Glutamatergic neuron (in vitro differentiated cells): ENCODE measurements around the gene SLC16A5. TPM values are rescaled to one million over a fixed set of nuclear protein-coding genes. Genes with fewer than 3 reads are reported as not detected.
A peak's percentile ranks its signal among the peaks of the same experiment; 100 is the strongest.
"Not testable (repeated sequence)": the region's sequence is repeated elsewhere in the genome, so short reads cannot be mapped to it uniquely, and the experiment has no call there.

ENCODE experiments used
- DNase-seq: peaks from one replicate; pipeline ENCODE4 v3.0.0; 2022
- H3K27ac Mint-ChIP-seq: one replicate; pipeline ENCODE4 v1.8.0; 2020; ENCODE audit warnings: mild to moderate bottlenecking, mixed read lengths, inconsistent platforms; ENCODE audit not compliant: unreplicated experiment
- H3K27me3 Mint-ChIP-seq: one replicate; pipeline ENCODE4 v1.8.0; 2020; ENCODE audit warnings: mild to moderate bottlenecking, moderate library complexity, mixed read lengths, inconsistent platforms; ENCODE audit not compliant: unreplicated experiment
- H3K36me3 Mint-ChIP-seq: one replicate; pipeline ENCODE4 v1.8.0; 2020; ENCODE audit warnings: mild to moderate bottlenecking, mixed read lengths, inconsistent platforms; ENCODE audit not compliant: unreplicated experiment
- H3K4me1 Mint-ChIP-seq: one replicate; pipeline ENCODE4 v1.8.0; 2020; ENCODE audit warnings: mild to moderate bottlenecking, low read depth, mixed read lengths, inconsistent platforms; ENCODE audit not compliant: unreplicated experiment
- H3K4me3 Mint-ChIP-seq: one replicate; pipeline ENCODE4 v1.8.0; 2020; ENCODE audit warnings: mild to moderate bottlenecking, mixed read lengths, inconsistent platforms; ENCODE audit not compliant: unreplicated experiment
- H3K9me3 Mint-ChIP-seq: one replicate; pipeline ENCODE4 v1.8.0; 2020; ENCODE audit warnings: mild to moderate bottlenecking, moderate library complexity, mixed read lengths, inconsistent platforms; ENCODE audit not compliant: unreplicated experiment
- long read RNA-seq: library from polyadenylated mRNA; unstranded; transcript quantifications from one replicate; pipeline ENCODE4 v2.0.0, GENCODE V29; 2020; ENCODE audit not compliant: unreplicated experiment
- total RNA-seq: library from RNA; stranded (reverse); fragmentation: NEBNext Ultra II Directional; extraction: Animal tissue kit (Norgen Biotek cat#: 25700); gene quantifications from one replicate; pipeline ENCODE4 v1.2.1, GENCODE V29; 2021; ENCODE audit not compliant: unreplicated experiment
- TF ChIP-seq, protein P1 (sequence below): fragments of 200-600 bp; sonication (generic); IDR thresholded peaks from one replicate; pipeline ENCODE4 v1.5.0; 2021; ENCODE audit not compliant: partially characterized antibody, unreplicated experiment

The SLC16A5 gene, protein sequence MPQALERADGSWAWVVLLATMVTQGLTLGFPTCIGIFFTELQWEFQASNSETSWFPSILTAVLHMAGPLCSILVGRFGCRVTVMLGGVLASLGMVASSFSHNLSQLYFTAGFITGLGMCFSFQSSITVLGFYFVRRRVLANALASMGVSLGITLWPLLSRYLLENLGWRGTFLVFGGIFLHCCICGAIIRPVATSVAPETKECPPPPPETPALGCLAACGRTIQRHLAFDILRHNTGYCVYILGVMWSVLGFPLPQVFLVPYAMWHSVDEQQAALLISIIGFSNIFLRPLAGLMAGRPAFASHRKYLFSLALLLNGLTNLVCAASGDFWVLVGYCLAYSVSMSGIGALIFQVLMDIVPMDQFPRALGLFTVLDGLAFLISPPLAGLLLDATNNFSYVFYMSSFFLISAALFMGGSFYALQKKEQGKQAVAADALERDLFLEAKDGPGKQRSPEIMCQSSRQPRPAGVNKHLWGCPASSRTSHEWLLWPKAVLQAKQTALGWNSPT
- 1.1 TPM for total RNA-seq
- long read RNA-seq: 0 reads

DNA sequence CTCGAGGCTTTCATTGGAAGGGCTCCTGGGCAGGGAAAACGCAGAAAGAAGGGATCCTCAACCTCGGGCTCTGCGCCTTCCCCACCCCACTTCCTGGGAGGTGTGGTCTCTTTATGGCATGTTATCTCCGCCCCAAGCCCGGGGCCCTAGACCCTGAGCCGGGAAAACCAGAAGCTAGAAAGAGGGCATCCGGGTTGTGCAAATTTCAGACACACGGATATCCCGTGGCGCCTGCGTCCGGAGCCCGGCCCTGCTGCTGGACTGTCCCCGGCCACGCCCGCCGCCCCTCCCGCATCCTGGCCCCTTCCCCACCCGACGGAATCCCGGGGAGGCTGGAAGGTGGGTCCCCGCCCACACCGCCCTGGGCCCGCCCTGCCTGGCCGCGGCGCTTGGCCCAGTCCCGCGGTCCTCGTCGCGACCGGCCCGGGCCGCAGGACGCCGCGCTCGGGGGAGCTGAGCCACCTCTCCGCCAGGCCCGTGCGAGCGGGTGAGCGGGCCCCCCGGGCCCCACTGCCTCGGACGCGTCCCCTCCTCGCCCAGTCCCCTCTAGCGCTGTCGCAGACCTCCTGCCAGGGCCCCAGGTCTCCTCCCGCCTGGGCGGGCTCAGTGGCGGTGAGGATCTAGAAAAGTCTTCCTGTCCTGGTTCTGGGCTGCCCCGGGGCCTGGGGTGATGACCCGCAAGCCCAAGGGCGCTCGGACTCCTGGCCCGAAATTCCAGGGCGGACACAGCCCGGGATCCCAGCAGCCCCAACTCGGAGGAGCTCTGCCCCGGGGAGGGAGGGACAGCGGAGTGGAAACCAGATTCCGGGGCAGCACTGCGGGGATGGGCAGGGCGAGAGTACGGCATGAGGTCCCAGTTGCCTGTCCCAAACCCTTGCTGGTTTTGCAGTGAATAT lies at the start of gene SLC16A5:
TSS of gene SLC16A5 (plus strand) at position 397 of the 896 bp plus-strand sequence. CDS start 5,683 bp downstream, outside the sequence.
- peaks cover 6% of the 10 kb centered on the region for H3K9me3 Mint-ChIP-seq
- TF ChIP-seq, protein P1, sequence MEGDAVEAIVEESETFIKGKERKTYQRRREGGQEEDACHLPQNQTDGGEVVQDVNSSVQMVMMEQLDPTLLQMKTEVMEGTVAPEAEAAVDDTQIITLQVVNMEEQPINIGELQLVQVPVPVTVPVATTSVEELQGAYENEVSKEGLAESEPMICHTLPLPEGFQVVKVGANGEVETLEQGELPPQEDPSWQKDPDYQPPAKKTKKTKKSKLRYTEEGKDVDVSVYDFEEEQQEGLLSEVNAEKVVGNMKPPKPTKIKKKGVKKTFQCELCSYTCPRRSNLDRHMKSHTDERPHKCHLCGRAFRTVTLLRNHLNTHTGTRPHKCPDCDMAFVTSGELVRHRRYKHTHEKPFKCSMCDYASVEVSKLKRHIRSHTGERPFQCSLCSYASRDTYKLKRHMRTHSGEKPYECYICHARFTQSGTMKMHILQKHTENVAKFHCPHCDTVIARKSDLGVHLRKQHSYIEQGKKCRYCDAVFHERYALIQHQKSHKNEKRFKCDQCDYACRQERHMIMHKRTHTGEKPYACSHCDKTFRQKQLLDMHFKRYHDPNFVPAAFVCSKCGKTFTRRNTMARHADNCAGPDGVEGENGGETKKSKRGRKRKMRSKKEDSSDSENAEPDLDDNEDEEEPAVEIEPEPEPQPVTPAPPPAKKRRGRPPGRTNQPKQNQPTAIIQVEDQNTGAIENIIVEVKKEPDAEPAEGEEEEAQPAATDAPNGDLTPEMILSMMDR: no peak
- H3K27me3 Mint-ChIP-seq: peaks cover 16% of the 10 kb centered on the region
- H3K4me3 Mint-ChIP-seq: peak within 1 kb of the TSS; percentile 68
- no peak within 1 kb of the TSS for H3K27ac Mint-ChIP-seq
- DNase-seq: peak; percentile 62
- H3K4me1 Mint-ChIP-seq: peaks cover 2% of the 10 kb centered on the region
- H3K36me3 Mint-ChIP-seq: no peaks in the 10 kb centered on the region

DNA sequence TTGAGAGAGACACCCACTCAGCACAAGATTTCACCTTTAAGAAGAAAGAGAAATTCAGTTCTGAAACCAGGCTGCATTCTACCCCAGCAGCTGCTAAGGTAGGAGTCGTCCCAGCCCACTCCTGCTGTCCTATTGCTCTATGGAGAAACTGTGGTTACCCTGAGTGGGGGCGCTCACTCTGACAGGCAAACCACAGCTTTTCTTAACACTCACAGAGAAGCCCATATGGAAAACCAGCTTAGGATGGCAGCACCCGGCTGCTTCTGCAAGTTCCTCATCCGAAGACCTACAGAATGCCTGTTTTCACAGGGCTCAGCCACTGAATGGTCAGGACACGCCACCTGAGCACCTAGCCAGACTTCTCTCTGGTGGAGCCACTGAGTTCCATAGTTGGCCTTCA lies 48.5 kb upstream of the SLC16A5 start:
- Mint-ChIP-seq H3K4me1 (peaks cover 2% of the 10 kb centered on the region), H3K36me3 (no peaks in the 10 kb centered on the region), H3K27ac (no peak overlapping the region), H3K4me3 (no peak overlapping the region), H3K9me3 (peaks cover 14% of the 10 kb centered on the region), H3K27me3 (peaks cover 17% of the 10 kb centered on the region)
- TF ChIP-seq, protein P1: no peak
- DNase-seq: no peak

DNA sequence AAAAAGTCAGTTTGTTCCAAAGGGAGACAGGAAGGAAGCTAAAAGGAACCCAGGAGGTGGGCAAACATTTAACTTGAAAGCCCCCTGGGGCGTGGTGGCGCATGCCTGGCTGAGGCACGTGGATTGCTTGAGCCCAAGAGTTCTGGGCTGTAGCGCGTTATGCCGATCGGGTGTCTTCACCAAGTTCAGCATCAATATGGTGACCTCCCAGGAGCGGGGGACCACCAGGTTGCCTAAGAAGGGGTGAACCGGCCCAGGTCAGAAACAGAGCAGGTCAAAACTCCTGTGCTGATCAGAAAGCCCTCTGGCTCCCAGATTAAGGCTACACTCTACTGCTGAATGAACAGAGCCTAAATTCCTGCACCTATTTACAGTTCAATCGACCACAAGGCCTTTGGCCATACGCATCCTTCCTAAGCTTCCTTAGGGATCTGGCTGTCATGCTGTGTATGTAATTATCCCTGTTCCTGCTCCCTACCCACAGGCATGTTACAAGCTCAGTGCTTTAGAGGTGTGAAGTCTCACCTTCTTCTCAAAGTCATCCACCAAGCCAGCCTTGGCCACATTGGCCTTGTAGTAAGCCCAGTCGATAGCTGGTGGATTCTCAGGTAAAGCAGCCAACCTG lies 46.0 kb upstream of the SLC16A5 start:
- TF ChIP-seq, protein P1: no peak
- no peak overlapping the region for H3K4me3 Mint-ChIP-seq
- peaks cover 4% of the 10 kb centered on the region for H3K4me1 Mint-ChIP-seq
- peaks cover 6% of the 10 kb centered on the region for H3K9me3 Mint-ChIP-seq
- no peak overlapping the region for H3K27ac Mint-ChIP-seq
- H3K27me3 Mint-ChIP-seq: no peaks in the 10 kb centered on the region
- DNase-seq: no peak
- H3K36me3 Mint-ChIP-seq: no peaks in the 10 kb centered on the region

DNA sequence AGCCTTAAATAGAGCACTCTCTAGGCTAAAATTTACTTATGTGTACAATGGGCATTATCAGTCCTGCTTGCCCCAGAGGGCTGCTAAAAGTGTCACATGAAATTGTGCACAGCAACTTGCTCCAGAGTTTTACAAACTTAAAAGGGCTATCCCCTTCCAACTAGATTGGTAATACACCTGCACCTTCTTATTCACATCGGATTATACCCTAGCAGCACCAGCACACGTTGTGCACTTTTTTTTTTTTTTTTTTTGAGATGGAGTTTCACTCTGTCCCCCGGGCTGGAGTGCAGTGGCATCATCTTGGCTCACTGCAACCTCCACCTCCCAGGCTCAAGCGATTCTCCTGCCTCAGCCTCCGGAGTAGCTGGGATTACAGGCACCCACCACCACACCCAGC lies 44.0 kb upstream of the SLC16A5 start:
- H3K27ac Mint-ChIP-seq, H3K9me3 Mint-ChIP-seq, H3K27me3 Mint-ChIP-seq, H3K4me3 Mint-ChIP-seq, DNase-seq, H3K4me1 Mint-ChIP-seq, H3K36me3 Mint-ChIP-seq: not testable (repeated sequence)

DNA sequence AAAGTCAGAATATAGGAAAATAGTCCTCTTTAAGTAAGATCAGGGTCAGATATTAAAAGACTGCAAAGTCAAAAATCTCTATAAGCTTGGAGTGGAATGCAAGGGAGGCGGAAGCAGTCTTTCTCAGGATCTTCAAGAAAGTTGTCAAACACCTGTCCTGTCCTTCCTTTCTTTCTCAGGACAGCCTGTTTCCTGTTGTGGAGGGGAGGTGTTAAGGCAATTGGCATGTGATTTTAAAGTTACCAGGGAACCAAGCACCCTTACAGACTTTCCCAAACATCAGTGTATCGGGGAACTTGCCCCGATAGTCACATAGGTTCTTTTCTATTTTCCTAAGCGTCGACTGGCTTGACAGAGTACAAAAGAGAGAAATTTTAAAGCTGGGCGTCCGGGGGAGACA lies 43.0 kb upstream of the SLC16A5 start:
- TF ChIP-seq, protein P1: no peak
- DNase-seq: no peak
- H3K9me3 Mint-ChIP-seq: peaks cover 6% of the 10 kb centered on the region
- H3K36me3 Mint-ChIP-seq: no peaks in the 10 kb centered on the region
- H3K27me3 Mint-ChIP-seq: peaks cover 4% of the 10 kb centered on the region
- H3K4me3 Mint-ChIP-seq: peak overlapping the region; percentile 69
- peaks cover 5% of the 10 kb centered on the region for H3K4me1 Mint-ChIP-seq
- no peak overlapping the region for H3K27ac Mint-ChIP-seq

DNA sequence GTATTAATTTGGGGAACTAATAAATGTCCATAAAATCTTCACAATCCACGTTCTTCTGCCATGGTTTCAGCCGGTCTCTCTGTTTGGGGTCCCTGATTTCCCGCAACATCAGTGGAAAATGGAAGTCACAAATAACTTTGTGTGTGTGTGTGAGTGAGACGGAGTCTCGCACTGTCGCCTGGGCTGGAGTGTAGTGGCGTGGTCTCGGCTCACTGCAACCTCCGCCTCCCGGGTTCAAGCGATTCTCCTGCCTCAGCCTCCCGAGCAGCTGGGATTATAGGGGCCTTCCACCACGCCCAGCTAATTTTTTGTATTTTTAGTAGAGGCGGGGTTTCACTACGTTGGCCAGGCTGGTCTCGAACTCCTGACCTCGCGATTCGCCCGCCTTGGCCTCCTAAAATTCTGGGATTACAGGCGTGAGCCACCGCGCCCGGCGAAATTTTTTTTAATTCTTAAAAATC lies 41.8 kb upstream of the SLC16A5 start:
- DNase-seq: peak; percentile 40
- not testable (repeated sequence) for H3K4me1 Mint-ChIP-seq, H3K36me3 Mint-ChIP-seq, H3K27me3 Mint-ChIP-seq, H3K9me3 Mint-ChIP-seq
- Mint-ChIP-seq H3K4me3 (peak overlapping the region; percentile 89), H3K27ac (peak overlapping the region; percentile 72)
